HG03135 (cell line): ENCODE data around the gene ISG15.

Experiments
- ATAC-seq: cut with Tn5 transposase; IDR thresholded peaks from one replicate; pipeline ENCODE4 v1.9.1; 2021; ENCODE audit warnings: mild to moderate bottlenecking, moderate library complexity; ENCODE audit not compliant: unreplicated experiment

The ISG15 gene

GRCh38 chr1:1041873-1042272, 28.6 kb downstream of the ISG15 start:
- no peak for ATAC-seq

GRCh38 chr1:1042835-1043234, 29.5 kb downstream of the ISG15 start:
- ATAC-seq = no peak

- ATAC-seq = no peak
Measured at GRCh38 chr1:1043411-1043810, 30.1 kb downstream of the ISG15 start.

- no peak for ATAC-seq
Measured at GRCh38 chr1:1043921-1044320, 30.6 kb downstream of the ISG15 start.

GRCh38 chr1:1044455-1045078, 31.3 kb downstream of the ISG15 start:
- no peak for ATAC-seq

- no peak for ATAC-seq
Measured at GRCh38 chr1:1045129-1045528, 31.8 kb downstream of the ISG15 start.

GRCh38 chr1:1046243-1046642, 32.9 kb downstream of the ISG15 start:
- ATAC-seq = no peak

GRCh38 chr1:1046767-1047166, 33.5 kb downstream of the ISG15 start:
- no peak for ATAC-seq

GRCh38 chr1:1047407-1047806, 34.1 kb downstream of the ISG15 start:
- ATAC-seq = no peak

GRCh38 chr1:1047963-1048362, 34.7 kb downstream of the ISG15 start:
- no peak for ATAC-seq

- ATAC-seq = no peak
Measured at GRCh38 chr1:1048765-1049164, 35.5 kb downstream of the ISG15 start.

GRCh38 chr1:1049318-1050165, 36.2 kb downstream of the ISG15 start:
- no peak for ATAC-seq

- ATAC-seq = no peak
Measured at GRCh38 chr1:1050577-1051052, 37.3 kb downstream of the ISG15 start.

- no peak for ATAC-seq
Measured at GRCh38 chr1:1051127-1051810, 38.0 kb downstream of the ISG15 start.

- ATAC-seq = no peak
Measured at GRCh38 chr1:1052003-1052840, 38.9 kb downstream of the ISG15 start.

- ATAC-seq = no peak
Measured at GRCh38 chr1:1053022-1053421, 39.7 kb downstream of the ISG15 start.

- no peak for ATAC-seq
Measured at GRCh38 chr1:1053682-1054081, 40.4 kb downstream of the ISG15 start.

GRCh38 chr1:1054099-1054700, 40.9 kb downstream of the ISG15 start:
- ATAC-seq = no peak

GRCh38 chr1:1054971-1055370, 41.7 kb downstream of the ISG15 start:
- ATAC-seq = no peak
